Upper lobe of left lung (tissue), 6 donors: ENCODE measurements around the gene TCF7L1. TPM values are rescaled to one million over a fixed set of nuclear protein-coding genes. Genes with fewer than 3 reads are reported as not detected.
A peak's percentile ranks its signal among the peaks of the same experiment; 100 is the strongest.
"Not testable (repeated sequence)": the region's sequence is repeated elsewhere in the genome, so short reads cannot be mapped to it uniquely, and the experiment has no call there.

Experiments used
- ATAC-seq, 2 donors: fragments of 200-7000 bp; cut with Tn5 transposase; one replicate each; pipeline ENCODE4 v1.9.1; 2022; ENCODE audit warnings: mild to moderate bottlenecking in 2 of 2, moderate library complexity in 2 of 2; ENCODE audit not compliant: low FRiP score in 2 of 2
- DNase-seq, 2 donors: peaks; one replicate each; pipeline ENCODE4 v3.0.0-alpha.2; 2019 to 2020
- H3K27ac ChIP-seq, 4 donors: fragments of 200-600 bp; sonication (generic); one replicate each; pipeline ENCODE4 v1.5.1; 2016 to 2019
- H3K27me3 ChIP-seq, 4 donors: fragments of 200-600 bp; sonication (generic); one replicate each; pipeline ENCODE4 v1.5.1; 2017 to 2019
- H3K36me3 ChIP-seq, 4 donors: fragments of 200-600 bp; sonication (generic); one replicate each; pipeline ENCODE4 v1.5.1; 2016 to 2019
- H3K4me1 ChIP-seq, 4 donors: fragments of 200-600 bp; sonication (generic); one replicate each; pipeline ENCODE4 v1.5.1; 2018 to 2019
- H3K4me3 ChIP-seq, 4 donors: fragments of 200-600 bp; sonication (generic); one replicate each; pipeline ENCODE4 v1.5.1; 2017 to 2019; ENCODE audit warnings: mild to moderate bottlenecking in 2 of 4, moderate library complexity in 1 of 4
- H3K9me3 ChIP-seq, 4 donors: fragments of 200-600 bp; sonication (generic); one replicate each; pipeline ENCODE4 v1.5.1; 2018 to 2019
- EP300 ChIP-seq, 4 donors: sonication (generic); formaldehyde crosslinking; IDR thresholded peaks; one replicate each; pipeline ENCODE4 v1.5.1; 2017; ENCODE audit warnings: antibody characterized with exemption in 4 of 4, control low read depth in 2 of 4
- POLR2A ChIP-seq, 4 donors: fragments of 450-650 bp; IDR thresholded peaks; one replicate each; pipeline ENCODE4 v1.5.1; 2016 to 2017; ENCODE audit warnings: antibody characterized with exemption in 4 of 4, mild to moderate bottlenecking in 2 of 4
- POLR2AphosphoS5 ChIP-seq, 2 donors: sonication (generic); formaldehyde crosslinking; IDR thresholded peaks; one replicate each; pipeline ENCODE4 v1.5.1; 2017; ENCODE audit warnings: antibody characterized with exemption in 2 of 2
- WGBS, 2 donors: methylation state at CpG; one replicate each; pipeline ENCODE4 v1.1.5; 2017 to 2018; 5-methylcytosine and 5-hydroxymethylcytosine counted together
- total RNA-seq, 6 donors: library from RNA; depleted of rRNA in 4 of 6; stranded (reverse); fragments of >200 nt in 4 of 6; gene quantifications; one replicate each; pipeline versions ENCODE4 v1.1.0 to v1.2.1, GENCODE V29; 2016 to 2021
- TF ChIP-seq, protein P1 (sequence below), 6 experiments: fragments of 450-650 bp in 4 of 6; fragments of 200-600 bp in 2 of 6; sonication (generic) in 2 of 6; IDR thresholded peaks; one replicate each; pipeline ENCODE4 v1.5.1; 2016 to 2019; ENCODE audit warnings: antibody characterized with exemption in 6 of 6
- donor health status: DM: no; HTN: no; CAD: no; lungs with moderate emphysema.
- donor health status: DM: no; HTN: yes; CAD: no; lungs with severe emphysema.

TCF7L1 gene
- total RNA-seq, 6 donors from 2014 or later = 7.3 to 18.4 (median 11.2) TPM

DNA sequence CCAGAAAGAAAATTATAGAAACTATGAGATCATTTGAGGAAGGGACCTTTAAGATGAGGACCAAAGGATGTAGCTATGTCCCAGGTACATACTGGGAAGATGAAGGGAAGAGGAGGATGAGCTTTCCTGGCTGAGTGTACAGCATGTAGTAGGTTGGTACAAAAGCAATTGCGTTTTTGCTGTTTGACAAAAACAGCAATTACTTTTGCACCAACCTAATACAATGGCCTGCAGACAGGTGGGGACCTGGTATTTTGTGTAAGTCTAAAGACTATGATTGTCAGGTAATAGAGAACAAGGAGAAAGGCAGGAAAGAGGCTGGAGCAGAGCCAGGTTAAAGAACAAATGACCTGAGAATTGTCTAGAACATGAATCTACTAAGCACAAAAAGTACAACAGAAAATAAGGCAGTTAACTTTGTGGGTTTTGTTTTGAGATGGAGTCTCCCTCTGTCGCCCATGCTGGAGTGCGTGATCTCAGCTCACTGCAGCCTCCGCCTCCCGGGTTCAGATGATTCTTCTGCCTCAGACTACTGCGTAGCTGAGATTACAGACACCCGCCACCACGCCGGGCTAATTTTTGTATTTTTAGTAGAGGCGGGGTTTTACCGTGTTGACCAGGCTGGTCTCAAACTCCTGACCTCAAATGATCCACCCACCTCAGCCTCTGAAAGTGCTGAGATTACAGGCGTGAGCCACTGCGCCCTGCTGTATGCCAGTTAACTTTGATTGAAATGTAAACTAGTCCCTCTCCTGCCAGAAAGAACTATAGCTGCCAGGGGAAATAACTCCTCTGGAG, 197.8 kb downstream of the TCF7L1 start:
- H3K27ac ChIP-seq = no peak overlapping the region
- H3K9me3 ChIP-seq = no peaks in the 10 kb centered on the region
- WGBS, 2 donors = 77 to 83% methylated on average over 13 of the region's 13 CpGs
- no peak for ATAC-seq
- H3K36me3 ChIP-seq = no peaks in the 10 kb centered on the region
- TF ChIP-seq EP300 (IDR thresholded peaks at IDR 0.05) (no peak), POLR2A (IDR thresholded peaks at IDR 0.05) (no peak), POLR2AphosphoS5 (IDR thresholded peaks at IDR 0.05) (no peak)
- TF ChIP-seq, protein P1, sequence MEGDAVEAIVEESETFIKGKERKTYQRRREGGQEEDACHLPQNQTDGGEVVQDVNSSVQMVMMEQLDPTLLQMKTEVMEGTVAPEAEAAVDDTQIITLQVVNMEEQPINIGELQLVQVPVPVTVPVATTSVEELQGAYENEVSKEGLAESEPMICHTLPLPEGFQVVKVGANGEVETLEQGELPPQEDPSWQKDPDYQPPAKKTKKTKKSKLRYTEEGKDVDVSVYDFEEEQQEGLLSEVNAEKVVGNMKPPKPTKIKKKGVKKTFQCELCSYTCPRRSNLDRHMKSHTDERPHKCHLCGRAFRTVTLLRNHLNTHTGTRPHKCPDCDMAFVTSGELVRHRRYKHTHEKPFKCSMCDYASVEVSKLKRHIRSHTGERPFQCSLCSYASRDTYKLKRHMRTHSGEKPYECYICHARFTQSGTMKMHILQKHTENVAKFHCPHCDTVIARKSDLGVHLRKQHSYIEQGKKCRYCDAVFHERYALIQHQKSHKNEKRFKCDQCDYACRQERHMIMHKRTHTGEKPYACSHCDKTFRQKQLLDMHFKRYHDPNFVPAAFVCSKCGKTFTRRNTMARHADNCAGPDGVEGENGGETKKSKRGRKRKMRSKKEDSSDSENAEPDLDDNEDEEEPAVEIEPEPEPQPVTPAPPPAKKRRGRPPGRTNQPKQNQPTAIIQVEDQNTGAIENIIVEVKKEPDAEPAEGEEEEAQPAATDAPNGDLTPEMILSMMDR (IDR thresholded peaks at IDR 0.05) = no peak
- peaks cover 4 to 20% (median 9%) of the 10 kb centered on the region in 4 donors for H3K4me1 ChIP-seq
- DNase-seq = no peak
- no peak overlapping the region for H3K4me3 ChIP-seq
- no peaks in the 10 kb centered on the region for H3K27me3 ChIP-seq

DNA sequence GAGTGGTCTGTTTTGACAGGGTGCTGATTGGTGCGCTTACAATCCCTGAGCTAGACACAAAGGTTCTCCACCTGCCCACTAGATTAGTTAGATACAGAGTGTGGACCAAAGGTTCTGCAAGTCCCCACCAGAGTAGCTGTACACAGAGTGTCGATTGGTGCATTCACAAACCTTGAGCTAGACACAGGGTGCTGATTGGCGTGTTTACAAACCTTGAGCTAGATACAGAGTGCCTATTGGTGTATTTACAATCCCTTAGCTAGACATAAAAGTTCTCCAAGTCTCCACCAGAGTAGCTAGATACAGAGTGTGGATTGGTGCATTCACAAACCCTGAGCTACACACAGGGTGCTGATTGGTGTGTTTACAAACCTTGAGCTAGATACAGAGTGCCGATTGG, 200.7 kb downstream of the TCF7L1 start:
- H3K36me3 ChIP-seq, H3K27ac ChIP-seq, ATAC-seq, H3K9me3 ChIP-seq, H3K27me3 ChIP-seq, H3K4me1 ChIP-seq, H3K4me3 ChIP-seq, DNase-seq: not testable (repeated sequence)
- WGBS, 2 donors = 93 to 95% methylated on average over 3 to 4 of the region's 4 CpGs

DNA sequence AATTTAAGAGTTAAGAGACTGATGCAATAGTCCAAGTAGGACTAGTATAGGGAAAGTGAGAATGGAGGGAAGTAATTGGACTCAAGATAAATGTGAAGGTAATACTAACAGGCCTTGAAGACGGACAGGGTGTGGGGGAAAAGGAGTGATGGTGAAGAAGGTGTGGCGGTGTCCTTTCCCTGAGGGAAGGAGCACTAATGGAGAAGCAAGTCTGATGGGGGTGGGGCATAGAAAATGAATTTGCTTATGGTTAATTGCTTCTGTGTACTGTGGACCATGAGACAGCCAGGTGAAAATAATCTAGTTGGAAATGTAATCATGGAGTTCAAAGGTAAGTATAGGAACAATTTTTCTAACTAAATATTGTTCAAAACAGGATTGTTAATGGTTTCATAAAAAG, 201.7 kb downstream of the TCF7L1 start:
- Histone ChIP-seq H3K4me1 (peaks cover 0 to under 1% (median 0%) of the 10 kb centered on the region in 4 donors), H3K27me3 (no peaks in the 10 kb centered on the region), H3K27ac (no peak overlapping the region), H3K9me3 (no peaks in the 10 kb centered on the region), H3K4me3 (no peak overlapping the region), H3K36me3 (no peaks in the 10 kb centered on the region)
- ATAC-seq (no peak), DNase-seq (no peak)
- 50 to 64% methylated on average over 2 of the region's 2 CpGs for WGBS, 2 donors
- TF ChIP-seq POLR2AphosphoS5 (IDR thresholded peaks at IDR 0.05) (no peak), POLR2A (IDR thresholded peaks at IDR 0.05) (no peak), EP300 (IDR thresholded peaks at IDR 0.05) (no peak)
- TF ChIP-seq, protein P1 (IDR thresholded peaks at IDR 0.05) = no peak

DNA sequence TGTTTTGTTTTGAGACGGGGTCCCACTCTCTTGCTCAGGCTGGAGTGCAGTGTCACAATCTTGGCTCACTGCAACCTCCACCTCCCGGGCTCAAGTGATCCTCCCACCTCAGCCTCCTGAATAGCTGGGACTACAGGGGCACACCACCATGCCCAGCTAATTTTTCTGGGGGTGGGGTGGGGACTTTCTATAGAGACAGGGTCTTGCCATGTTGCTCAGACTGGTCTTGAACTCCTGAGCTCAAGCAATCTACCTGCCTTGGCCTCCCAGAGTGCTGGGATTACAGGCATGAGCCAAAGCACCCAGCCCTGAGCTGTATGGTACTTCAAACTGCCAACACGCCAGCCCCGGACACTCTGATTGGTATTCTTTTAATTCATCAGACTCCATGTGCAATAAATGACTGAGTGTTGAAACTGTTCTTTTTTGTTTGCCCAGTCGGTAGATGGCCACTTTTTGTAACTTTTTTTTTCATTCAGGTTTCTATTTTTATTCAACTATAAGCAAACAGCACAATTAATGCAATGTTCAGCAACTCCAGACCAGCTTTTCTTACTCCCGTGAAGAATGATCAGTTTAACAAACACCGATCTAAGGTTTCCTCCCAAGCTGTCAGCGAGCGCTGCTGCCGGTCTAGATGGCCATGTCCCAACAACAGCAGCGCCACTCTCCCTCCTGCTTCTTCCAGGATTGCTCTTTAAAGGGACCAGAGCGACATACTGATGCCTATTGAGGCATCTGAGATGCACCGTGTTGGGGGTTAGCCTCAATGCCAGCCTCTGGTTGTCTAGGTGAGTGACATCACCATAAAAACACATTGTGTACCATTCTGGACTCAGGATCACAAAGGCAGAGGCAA, 207.1 kb downstream of the TCF7L1 start:
- DNase-seq = peak in 1 of 2 donors; percentile 47
- H3K27me3 ChIP-seq = no peaks in the 10 kb centered on the region
- no peak for ATAC-seq
- no peak overlapping the region for H3K4me3 ChIP-seq
- 44 to 56% methylated on average over 13 of the region's 13 CpGs for WGBS, 2 donors
- peaks cover 5 to 26% (median 17%) of the 10 kb centered on the region in 4 donors for H3K36me3 ChIP-seq
- no peaks in the 10 kb centered on the region for H3K9me3 ChIP-seq
- peaks cover 0 to 8% (median 0%) of the 10 kb centered on the region in 4 donors for H3K4me1 ChIP-seq
- no peak for TF ChIP-seq EP300 (IDR thresholded peaks at IDR 0.05)
- TF ChIP-seq, protein P1 (IDR thresholded peaks at IDR 0.05) = no peak
- no peak for TF ChIP-seq POLR2AphosphoS5 (IDR thresholded peaks at IDR 0.05)
- TF ChIP-seq POLR2A (IDR thresholded peaks at IDR 0.05) = no peak
- no peak overlapping the region for H3K27ac ChIP-seq

DNA sequence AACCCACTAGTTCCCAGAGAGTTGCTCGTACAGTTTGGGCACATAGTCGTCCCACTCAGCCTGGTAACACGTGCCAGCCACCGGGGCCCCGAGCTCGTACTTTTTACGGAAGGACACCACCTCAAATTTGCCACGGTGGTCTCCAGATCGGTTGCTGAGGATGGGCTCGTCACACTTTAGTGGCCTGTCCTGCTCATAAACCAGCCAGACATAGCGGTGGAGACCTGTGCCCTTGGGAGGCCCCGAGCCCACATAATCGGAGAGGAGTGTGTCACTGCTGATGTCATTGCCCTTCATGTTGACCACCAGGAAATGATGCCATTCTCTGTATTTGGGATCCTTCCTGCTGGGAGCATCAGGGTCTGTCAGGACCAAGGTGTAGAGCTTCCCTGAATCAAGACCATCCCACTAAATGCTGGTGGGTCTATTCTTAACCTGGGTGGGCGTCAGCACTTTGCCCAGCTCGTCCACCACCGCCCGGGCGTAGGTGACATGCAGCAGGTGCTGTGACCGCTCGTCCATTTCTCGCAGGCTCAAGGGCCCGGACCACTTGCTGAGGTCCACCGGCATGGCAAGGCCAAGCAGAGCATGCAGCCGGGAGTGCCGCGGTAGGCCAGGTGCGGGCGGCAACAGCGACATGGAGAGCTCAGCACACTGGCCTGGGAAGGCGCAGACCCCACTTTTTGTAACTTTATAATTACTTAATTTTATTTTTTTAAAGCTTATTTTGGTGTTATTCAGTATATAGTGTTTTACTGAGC, 208.3 kb downstream of the TCF7L1 start:
- WGBS, 2 donors = 94 to 99% methylated on average over 15 to 30 of the region's 30 CpGs
- H3K4me1 ChIP-seq = peaks cover 0 to 8% (median 0%) of the 10 kb centered on the region in 4 donors
- DNase-seq = peak in 1 of 2 donors; percentile 76

More for the DNA sequence above, 208.3 kb downstream of the TCF7L1 start:
- Histone ChIP-seq H3K9me3 (no peaks in the 10 kb centered on the region), H3K36me3 (peaks cover 5 to 38% (median 28%) of the 10 kb centered on the region in 4 donors), H3K27me3 (no peaks in the 10 kb centered on the region), H3K27ac (no peak overlapping the region), H3K4me3 (no peak overlapping the region)
- TF ChIP-seq, protein P1 (IDR thresholded peaks at IDR 0.05) = no peak
- TF ChIP-seq POLR2A (IDR thresholded peaks at IDR 0.05) = no peak
- no peak for TF ChIP-seq POLR2AphosphoS5 (IDR thresholded peaks at IDR 0.05)
- no peak for TF ChIP-seq EP300 (IDR thresholded peaks at IDR 0.05)
- ATAC-seq = no peak
